Psoas muscle (tissue), 8 donors: Measurements from ENCODE around the gene EIF1AD. TPM values are rescaled to one million over a fixed set of nuclear protein-coding genes. Genes with fewer than 3 reads are reported as not detected.
"Not testable (repeated sequence)": the region's sequence is repeated elsewhere in the genome, so short reads cannot be mapped to it uniquely, and the experiment has no call there.

Experiments
- ATAC-seq, 4 donors: fragments of 200-7000 bp; cut with Tn5 transposase; one replicate each; pipeline ENCODE4 v1.9.1; 2020; ENCODE audit warnings: moderate library complexity in 3 of 4, mild to moderate bottlenecking in 2 of 4
- DNase-seq, 2 donors: peaks; one replicate each; pipeline ENCODE4 v3.0.0-alpha.2; 2020
- H3K27ac ChIP-seq: fragments of 200-600 bp; one replicate; pipeline ENCODE4 v1.8.0; 2022
- H3K27me3 ChIP-seq, 3 donors: fragments of 200-600 bp in 1 of 3; one replicate each; pipeline versions ENCODE4 v1.6.1 to v1.8.0; 2013 to 2022; ENCODE audit warnings: low read length in 2 of 3, mild to moderate bottlenecking in 2 of 3, moderate library complexity in 1 of 3; ENCODE audit not compliant: insufficient read depth in 3 of 3
- H3K36me3 ChIP-seq, 2 donors: fragments of 200-600 bp in 1 of 2; one replicate each; pipeline versions ENCODE4 v1.6.1 to v1.8.0; 2013 to 2022; ENCODE audit warnings: low read depth in 1 of 2, mild to moderate bottlenecking in 1 of 2, moderate library complexity in 1 of 2; ENCODE audit not compliant: insufficient read depth in 1 of 2
- H3K4me1 ChIP-seq: fragments of 200-600 bp; one replicate; pipeline ENCODE4 v1.8.0; 2022
- H3K4me3 ChIP-seq: fragments of 200-600 bp; one replicate; pipeline ENCODE4 v1.8.0; 2022; ENCODE audit warnings: mild to moderate bottlenecking
- H3K9me3 ChIP-seq: fragments of 200-600 bp; one replicate; pipeline ENCODE4 v1.8.0; 2022
- CTCF ChIP-seq: fragments of 200-600 bp; IDR thresholded peaks from one replicate; pipeline ENCODE4 v1.8.0; 2022; ENCODE audit warnings: antibody characterized with exemption
- WGBS, 3 donors: extraction: QIAGEN DNeasy Blood & Tissue Kit; methylation state at CpG; one replicate each; pipeline versions ENCODE4 v1.1.6 to v1.1.7; 2013; 5-methylcytosine and 5-hydroxymethylcytosine counted together
- intact Hi-C, 2 donors: fragments of 100-400 bp; cut with DNase I; formaldehyde crosslinking; loops; one replicate each; pipeline versions ENCODE4 v1.11.0 to v1.14.2; 2022
- polyA plus RNA-seq, 3 donors: library from polyadenylated mRNA; stranded (reverse); fragments of 200-250 nt; gene quantifications; one replicate each; pipeline ENCODE4 v1.2.3, GENCODE V29; 2013
- total RNA-seq, 4 donors: library from RNA; stranded (reverse); fragmentation: NEBNext Ultra II Directional in 2 of 4; extraction: Animal tissue kit (Norgen Biotek cat#: 25700) in 2 of 4; gene quantifications; one replicate each; pipeline versions ENCODE4 v1.2.1 to v1.2.4, GENCODE V29; 2021 to 2023
- donor health status: healthy with polysubstance abuse.
- donor health status: DM: no; HTN: no; CAD: no; lungs with moderate emphysema.
- donor health status: Bipolar disorder and iron deficiency.
- donor health status: healthy.
- donor health status: DM: yes; HTN: yes; CAD: no.
- donor health status: DM: no; HTN: no; CAD: no.
- donor health status: DM: no; HTN: no; CAD: no.
- donor health status: DM: yes; HTN: yes; CAD: no.

The EIF1AD gene
- total and polyA plus RNA-seq, 7 donors, result 24.8 to 63.1 (median 32.3) TPM

DNA sequence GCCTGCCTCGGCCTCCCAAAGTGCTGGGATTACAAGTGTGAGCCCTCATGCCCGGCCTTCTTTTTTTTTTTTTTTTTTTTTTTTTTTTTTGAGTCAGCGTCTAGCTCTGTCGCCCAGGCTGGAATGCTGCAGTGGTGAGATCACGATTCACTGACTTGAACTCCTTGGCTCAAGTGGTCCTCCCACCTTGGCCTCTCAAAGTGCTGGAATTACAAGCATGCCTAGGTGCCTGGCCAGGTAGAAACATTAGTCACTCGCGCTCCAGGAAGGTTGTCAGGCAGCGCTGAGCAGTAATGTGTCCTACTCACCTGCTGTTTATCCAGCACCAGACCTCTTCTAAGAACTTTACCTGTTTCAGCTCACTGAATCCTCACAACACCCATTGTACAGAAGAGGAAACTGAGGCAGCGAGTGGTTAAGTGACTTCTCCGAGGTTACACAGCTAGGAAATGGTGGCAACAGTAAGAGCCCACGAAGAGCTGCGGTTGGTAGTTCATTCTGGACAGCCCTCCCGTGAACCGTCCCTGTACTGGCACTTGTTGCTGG, 9.4 kb upstream of the EIF1AD start:
- Histone ChIP-seq H3K9me3 (no peaks in the 10 kb centered on the region), H3K4me1 (peaks cover 27% of the 10 kb centered on the region), H3K27ac (no peak overlapping the region), H3K27me3 (peaks cover 0 to 7% (median 5%) of the 10 kb centered on the region in 3 donors), H3K36me3 (peaks cover 0 to 2% of the 10 kb centered on the region in 2 donors), H3K4me3 (peak overlapping the region; percentile 49)
- DNase-seq, result no peak
- 50 to 55% (median 50%) methylated on average over 14 of the region's 14 CpGs for WGBS, 3 donors
- intact Hi-C loops, result no loop called here
- no peak for ATAC-seq
- TF ChIP-seq CTCF, result no peak

DNA sequence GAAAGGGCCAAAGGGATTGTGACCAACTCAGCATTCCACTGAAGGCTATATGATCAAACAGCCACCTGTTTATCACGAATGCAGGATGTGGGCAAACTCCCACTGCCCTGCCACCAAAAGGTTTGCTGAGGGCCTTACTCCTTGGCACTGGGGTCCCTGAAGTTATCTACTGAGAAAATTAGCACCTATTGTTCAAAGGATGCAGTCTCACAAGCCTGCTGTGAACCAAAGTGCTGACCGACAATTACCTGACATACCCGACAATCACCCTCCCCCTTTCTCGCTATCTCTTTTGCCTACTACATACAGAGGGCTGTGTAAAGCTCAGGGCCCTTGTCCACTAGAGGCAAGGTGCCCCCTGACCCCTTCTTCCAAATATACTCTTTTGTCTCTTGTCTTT, 8.1 kb upstream of the EIF1AD start:
- H3K27me3 ChIP-seq, DNase-seq, H3K27ac ChIP-seq, ATAC-seq, intact Hi-C loops, H3K9me3 ChIP-seq, H3K4me3 ChIP-seq: not testable (repeated sequence)
- 67 to 69% (median 67%) methylated on average over 4 of the region's 4 CpGs for WGBS, 3 donors
- peaks cover 14% of the 10 kb centered on the region for H3K4me1 ChIP-seq
- H3K36me3 ChIP-seq, result peaks cover 0 to 15% of the 10 kb centered on the region in 2 donors

DNA sequence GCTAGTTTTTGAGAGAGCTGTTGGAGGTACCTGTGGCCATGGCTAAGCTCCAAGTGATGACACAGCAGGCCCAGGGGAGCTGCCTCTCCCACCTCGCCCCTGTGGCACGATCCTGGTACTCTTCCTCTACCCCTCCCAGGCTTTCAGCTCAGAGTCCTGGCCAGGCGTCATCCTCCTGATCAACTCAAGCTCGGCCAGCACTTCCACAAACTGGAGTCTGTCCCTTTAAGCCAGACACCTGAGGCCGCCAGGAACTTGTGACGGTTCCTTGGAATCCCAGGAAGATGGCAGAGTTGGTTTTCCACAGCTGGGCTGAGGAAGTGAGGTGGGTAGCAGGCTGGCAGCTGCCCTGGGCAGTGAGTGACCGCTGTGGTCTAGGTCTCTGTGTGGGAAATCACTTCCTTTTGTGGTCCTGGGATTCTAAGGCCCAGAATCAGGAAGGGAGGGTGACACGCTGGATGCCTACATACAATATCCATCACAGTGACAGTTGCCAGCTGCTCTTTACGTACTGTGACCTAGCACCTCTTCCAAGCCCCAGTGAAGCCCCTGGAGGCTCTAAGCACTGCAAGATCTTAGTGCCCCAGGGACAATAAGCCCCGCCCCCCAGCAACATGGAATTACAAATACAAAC, 6.6 kb upstream of the EIF1AD start:
- peaks cover 18% of the 10 kb centered on the region for H3K4me1 ChIP-seq
- peaks cover 0 to 7% (median 5%) of the 10 kb centered on the region in 3 donors for H3K27me3 ChIP-seq
- peak overlapping the region; percentile 30 for H3K27ac ChIP-seq
- WGBS, 3 donors, result 53 to 60% (median 59%) methylated on average over 10 of the region's 10 CpGs
- peaks cover 0 to 29% of the 10 kb centered on the region in 2 donors for H3K36me3 ChIP-seq
- H3K4me3 ChIP-seq, result no peak overlapping the region
- intact Hi-C loops, result no loop called here
- TF ChIP-seq CTCF, result no peak
- ATAC-seq, result no peak
- no peak for DNase-seq
- no peaks in the 10 kb centered on the region for H3K9me3 ChIP-seq

GRCh38 chr11:66008095-66008467, 6.1 kb upstream of the EIF1AD start:
- 58 to 94% (median 91%) methylated on average over 2 of the region's 2 CpGs for WGBS, 3 donors
- intact Hi-C loops, result no loop called here
- H3K9me3 ChIP-seq, result no peaks in the 10 kb centered on the region

More at GRCh38 chr11:66008095-66008467, 6.1 kb upstream of the EIF1AD start:
- Histone ChIP-seq H3K36me3 (peaks cover 0 to 32% of the 10 kb centered on the region in 2 donors), H3K4me3 (no peak overlapping the region), H3K27ac (peak overlapping the region; percentile 30), H3K4me1 (peaks cover 23% of the 10 kb centered on the region), H3K27me3 (peaks cover 0 to 5% (median 3%) of the 10 kb centered on the region in 3 donors)
- ATAC-seq (no peak), DNase-seq (no peak)
- no peak for TF ChIP-seq CTCF
